ENCODE results near the gene PTPN11.

DNA sequence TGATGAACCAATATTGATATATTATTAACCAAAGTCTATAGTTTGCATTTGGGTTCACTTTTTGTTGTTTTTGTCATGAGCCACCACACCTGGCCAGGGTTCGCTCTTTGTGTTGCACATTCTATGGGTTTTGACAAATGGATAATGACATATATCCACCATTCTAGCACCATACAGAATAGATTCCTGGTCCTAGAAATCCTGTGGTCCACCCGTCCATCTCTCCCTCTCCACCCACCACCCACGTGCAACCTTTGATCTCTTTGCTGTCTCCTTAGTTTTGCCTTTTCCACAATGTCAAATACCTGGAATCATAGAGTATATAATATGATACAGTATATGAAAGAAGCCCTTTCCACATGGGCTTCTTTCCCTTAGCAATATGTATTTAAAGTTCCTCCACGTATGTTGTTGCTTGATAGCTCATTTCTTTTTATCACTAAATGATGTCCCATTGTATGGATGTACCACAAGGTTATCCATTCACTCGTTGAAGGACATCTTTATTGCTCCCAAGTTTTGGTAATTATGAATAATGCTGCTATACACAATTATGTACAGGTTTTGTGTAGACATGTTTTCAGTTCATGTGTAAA lies 16.7 kb upstream of the PTPN11 start:
- TF ChIP-seq, protein P1, sequence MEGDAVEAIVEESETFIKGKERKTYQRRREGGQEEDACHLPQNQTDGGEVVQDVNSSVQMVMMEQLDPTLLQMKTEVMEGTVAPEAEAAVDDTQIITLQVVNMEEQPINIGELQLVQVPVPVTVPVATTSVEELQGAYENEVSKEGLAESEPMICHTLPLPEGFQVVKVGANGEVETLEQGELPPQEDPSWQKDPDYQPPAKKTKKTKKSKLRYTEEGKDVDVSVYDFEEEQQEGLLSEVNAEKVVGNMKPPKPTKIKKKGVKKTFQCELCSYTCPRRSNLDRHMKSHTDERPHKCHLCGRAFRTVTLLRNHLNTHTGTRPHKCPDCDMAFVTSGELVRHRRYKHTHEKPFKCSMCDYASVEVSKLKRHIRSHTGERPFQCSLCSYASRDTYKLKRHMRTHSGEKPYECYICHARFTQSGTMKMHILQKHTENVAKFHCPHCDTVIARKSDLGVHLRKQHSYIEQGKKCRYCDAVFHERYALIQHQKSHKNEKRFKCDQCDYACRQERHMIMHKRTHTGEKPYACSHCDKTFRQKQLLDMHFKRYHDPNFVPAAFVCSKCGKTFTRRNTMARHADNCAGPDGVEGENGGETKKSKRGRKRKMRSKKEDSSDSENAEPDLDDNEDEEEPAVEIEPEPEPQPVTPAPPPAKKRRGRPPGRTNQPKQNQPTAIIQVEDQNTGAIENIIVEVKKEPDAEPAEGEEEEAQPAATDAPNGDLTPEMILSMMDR (conservative IDR thresholded peaks at IDR 0.05; ENCODE audit: low read depth, low read length) = no peak
- TF ChIP-seq EZH2 (IDR thresholded peaks at IDR 0.05; ENCODE audit: low read length, unreplicated experiment) = no peak
- TF ChIP-seq EZH2phosphoT487 (IDR thresholded peaks at IDR 0.05; ENCODE audit: borderline replicate concordance, low read length) = no peak

All from PC-3 (cell line).